NB4 (cell line): ENCODE data around the gene ERGIC3.
"Not testable (repeated sequence)": the region's sequence is repeated elsewhere in the genome, so short reads cannot be mapped to it uniquely, and the experiment has no call there.

Source experiments
- DNase-seq: peaks from one replicate; pipeline ENCODE4 v3.0.0; 2010; ENCODE audit warnings: low read depth
- H3K4me3 ChIP-seq: one replicate; pipeline ENCODE4 v1.5.1; 2011; ENCODE audit warnings: mild to moderate bottlenecking, low read depth, low read length, moderate library complexity
- MAX ChIP-seq: IDR thresholded peaks from 2 replicates; pipeline ENCODE4 v1.6.1; 2011; ENCODE audit warnings: low read depth, low read length
- MYC ChIP-seq: IDR thresholded peaks from 2 replicates; pipeline ENCODE4 v1.6.1; 2011; ENCODE audit warnings: low read depth, low read length
- POLR2A ChIP-seq: IDR thresholded peaks from 2 replicates; pipeline ENCODE4 v1.6.1; 2011; ENCODE audit warnings: mild to moderate bottlenecking; ENCODE audit not compliant: insufficient read length; ENCODE audit errors: extremely low read depth
- TF ChIP-seq, protein P1 (sequence below): IDR thresholded peaks from one replicate; pipeline ENCODE4 v1.5.1; 2012; ENCODE audit warnings: low read depth, low read length

Gene ERGIC3

DNA sequence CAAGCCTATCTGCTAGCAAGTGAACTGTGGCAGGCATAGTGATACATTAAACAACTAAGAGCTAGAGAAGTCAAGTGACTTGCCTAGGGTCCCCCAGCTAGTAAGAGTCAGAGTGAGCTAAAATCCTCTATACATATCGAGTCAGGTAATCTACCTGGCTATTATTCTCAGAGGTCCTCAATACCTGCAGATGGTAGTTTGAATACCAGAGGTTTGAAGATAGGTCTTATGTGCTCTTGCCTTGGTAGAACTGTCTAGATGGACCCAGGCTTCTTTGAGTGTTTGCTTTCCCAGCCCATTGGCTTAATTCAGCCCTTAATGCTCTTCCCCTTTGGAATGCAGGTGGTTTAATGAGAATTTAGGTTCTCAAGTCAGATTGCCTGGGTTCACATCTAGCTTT is 1.1 kb downstream of the ERGIC3 start:
- TF ChIP-seq POLR2A (no peak), MYC (no peak), MAX (no peak)
- TF ChIP-seq, protein P1, sequence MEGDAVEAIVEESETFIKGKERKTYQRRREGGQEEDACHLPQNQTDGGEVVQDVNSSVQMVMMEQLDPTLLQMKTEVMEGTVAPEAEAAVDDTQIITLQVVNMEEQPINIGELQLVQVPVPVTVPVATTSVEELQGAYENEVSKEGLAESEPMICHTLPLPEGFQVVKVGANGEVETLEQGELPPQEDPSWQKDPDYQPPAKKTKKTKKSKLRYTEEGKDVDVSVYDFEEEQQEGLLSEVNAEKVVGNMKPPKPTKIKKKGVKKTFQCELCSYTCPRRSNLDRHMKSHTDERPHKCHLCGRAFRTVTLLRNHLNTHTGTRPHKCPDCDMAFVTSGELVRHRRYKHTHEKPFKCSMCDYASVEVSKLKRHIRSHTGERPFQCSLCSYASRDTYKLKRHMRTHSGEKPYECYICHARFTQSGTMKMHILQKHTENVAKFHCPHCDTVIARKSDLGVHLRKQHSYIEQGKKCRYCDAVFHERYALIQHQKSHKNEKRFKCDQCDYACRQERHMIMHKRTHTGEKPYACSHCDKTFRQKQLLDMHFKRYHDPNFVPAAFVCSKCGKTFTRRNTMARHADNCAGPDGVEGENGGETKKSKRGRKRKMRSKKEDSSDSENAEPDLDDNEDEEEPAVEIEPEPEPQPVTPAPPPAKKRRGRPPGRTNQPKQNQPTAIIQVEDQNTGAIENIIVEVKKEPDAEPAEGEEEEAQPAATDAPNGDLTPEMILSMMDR = no peak
- DNase-seq = no peak
- peak overlapping the region; percentile 86 for H3K4me3 ChIP-seq

DNA sequence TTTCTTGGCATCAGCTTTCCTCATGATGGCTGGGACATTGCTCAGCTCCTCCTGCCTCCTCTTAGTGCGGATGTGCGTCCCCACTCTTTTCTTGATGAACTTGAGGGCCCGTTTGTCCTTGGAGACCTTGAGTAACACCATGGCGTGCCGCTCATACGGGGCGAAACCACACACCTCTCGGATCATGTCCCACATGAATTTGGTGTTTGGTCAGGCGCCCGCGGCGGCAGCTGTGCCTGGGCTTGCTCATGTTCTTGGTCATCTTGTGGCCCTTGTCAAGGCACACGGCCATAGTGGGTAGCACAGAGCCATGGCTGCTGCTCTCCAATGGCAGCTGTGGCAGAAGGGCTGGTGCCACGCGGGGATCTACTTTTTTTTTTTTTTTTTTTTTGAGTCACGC is 2.6 kb downstream of the ERGIC3 start:
- TF ChIP-seq POLR2A = no peak
- TF ChIP-seq MAX = no peak
- no peak for TF ChIP-seq MYC
- TF ChIP-seq, protein P1 = no peak
- DNase-seq = no peak
- H3K4me3 ChIP-seq = no peak overlapping the region

DNA sequence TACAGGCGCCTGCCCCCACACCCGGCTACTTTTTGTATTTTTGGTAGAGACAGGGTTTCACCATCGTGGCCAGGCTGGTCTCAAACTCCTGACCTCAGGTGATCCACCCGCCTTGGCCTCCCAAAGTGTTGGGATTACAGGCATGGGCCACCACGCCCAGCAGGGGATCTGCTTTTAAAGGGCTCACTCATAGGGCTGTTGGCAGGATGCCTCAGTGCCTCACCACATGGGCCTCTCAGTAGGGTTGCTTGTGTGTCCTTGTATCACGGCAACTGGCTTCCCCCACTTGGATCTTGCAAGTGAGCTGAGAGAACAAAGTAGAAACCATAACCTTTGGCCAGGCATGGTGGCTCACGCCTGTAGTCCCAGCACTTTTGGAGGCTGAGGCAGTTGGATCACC is 3.1 kb downstream of the ERGIC3 start:
- H3K4me3 ChIP-seq = not testable (repeated sequence)
- peak; percentile 42 for DNase-seq

GRCh38 chr20:35546127-35546526 is 4.2 kb downstream of the ERGIC3 start:
- DNase-seq = no peak
- TF ChIP-seq MAX (no peak), MYC (no peak), POLR2A (no peak)
- TF ChIP-seq, protein P1 = no peak
- no peak overlapping the region for H3K4me3 ChIP-seq

GRCh38 chr20:35547329-35547728 is 5.5 kb downstream of the ERGIC3 start:
- TF ChIP-seq MAX (no peak), POLR2A (no peak), MYC (no peak)
- TF ChIP-seq, protein P1 = no peak
- DNase-seq = no peak
- no peak overlapping the region for H3K4me3 ChIP-seq

DNA sequence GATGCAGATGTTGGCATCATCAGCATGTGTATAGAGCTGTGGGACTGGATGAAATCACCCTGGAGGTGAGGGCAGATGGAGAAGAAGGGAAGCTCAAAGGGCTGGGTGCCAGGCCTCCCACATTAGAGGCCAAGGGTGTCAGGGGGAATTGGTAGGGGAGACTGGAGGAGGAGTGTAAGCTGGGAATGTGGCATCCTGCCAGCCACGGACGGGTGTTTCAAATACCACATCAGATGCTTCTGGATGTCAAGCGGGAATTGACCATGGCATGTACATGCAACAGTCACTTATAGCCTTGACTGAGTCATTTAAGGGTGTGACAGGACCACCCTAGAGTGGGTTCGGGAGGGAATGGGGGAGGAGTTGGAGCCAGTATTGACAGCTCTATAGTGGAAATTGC is 9.6 kb downstream of the ERGIC3 start:
- TF ChIP-seq MYC (no peak), POLR2A (no peak), MAX (no peak)
- TF ChIP-seq, protein P1 = no peak
- no peak overlapping the region for H3K4me3 ChIP-seq
- DNase-seq = no peak
